Measurements from ENCODE around the gene SPINK8.
"Not testable (repeated sequence)": the region's sequence is repeated elsewhere in the genome, so short reads cannot be mapped to it uniquely, and the experiment has no call there.

Gene SPINK8

DNA sequence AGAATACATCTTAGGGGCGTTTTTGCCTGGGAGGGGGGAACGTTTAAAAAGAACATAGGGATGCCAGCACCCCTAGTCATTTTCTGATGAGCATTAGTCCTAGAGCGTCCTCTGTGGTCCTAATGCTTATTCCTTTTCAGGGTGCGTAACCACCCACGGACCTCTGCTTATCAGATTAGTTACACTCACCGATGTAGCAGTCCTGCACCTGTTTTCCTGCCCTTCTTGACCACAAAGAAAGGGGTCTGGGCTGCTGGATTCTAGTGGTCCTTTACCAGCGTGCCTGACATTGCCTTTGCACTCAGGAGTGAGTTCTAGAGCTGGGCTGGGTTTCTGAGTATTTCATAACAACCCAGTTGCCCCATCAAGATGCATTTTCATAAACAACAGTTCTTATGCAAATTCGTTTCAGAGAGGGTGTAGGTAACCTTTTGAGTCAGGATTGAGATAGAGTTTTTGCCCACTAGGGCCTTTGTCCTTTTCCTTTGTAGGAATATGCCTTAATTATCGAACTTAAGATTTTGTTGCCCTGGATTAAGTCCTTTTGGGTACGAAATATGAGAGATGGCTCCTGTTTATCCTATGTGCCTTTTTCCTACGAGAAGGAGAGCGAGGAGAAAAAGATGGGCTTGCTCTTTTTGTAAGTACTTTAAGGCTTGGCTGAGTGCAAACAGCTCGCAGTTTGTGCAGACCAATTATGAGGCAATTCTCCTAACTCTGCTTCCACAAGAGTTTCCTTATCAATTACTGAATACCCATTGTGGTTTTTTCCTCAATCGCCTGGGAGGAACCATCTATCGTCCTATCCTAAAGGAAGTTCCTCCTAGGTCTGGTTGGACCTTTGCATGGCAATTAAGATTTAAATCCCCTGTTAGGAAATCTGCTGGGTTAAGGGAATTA, at the start of gene SPINK8:
Gene SPINK8, minus strand, starts transcription at position 316 of the 900 bp plus-strand sequence. CDS start 5,320 bp downstream, outside the sequence.
- DNase-seq: not testable (repeated sequence)

GRCh38 chr3:48372862-48373435, 39.5 kb upstream of the SPINK8 start:
- no peak for DNase-seq

- DNase-seq: no peak
Measured at GRCh38 chr3:48372377-48372770, 38.9 kb upstream of the SPINK8 start.

- DNase-seq: no peak
Measured at GRCh38 chr3:48371651-48372376, 38.4 kb upstream of the SPINK8 start, which contains the start of gene FBXW12. TSS of gene FBXW12 (plus strand) at chr3:48372219. CDS start at chr3:48372768, 549 bp downstream.

DNA sequence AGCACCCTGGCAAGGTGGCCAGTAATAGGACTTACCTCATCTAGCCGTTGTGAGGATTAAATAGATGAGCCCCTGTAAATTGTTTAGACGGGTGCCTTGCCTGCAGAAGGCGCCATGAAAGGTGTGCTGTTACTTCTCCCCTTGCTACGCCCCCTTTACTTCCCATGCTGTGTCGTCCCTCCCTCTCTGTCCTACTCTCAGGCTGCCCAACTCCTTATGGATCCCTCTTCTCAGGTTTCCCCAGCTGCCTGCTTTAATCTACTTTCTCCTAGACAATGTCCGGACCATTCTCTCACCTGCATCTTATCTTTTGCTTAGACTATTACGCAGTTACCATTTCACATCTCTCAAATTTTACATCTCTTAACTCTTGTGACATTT, 36.9 kb upstream of the SPINK8 start:
- DNase-seq: no peak

- DNase-seq: no peak
Measured at GRCh38 chr3:48369693-48370332, 36.4 kb upstream of the SPINK8 start.

DNA sequence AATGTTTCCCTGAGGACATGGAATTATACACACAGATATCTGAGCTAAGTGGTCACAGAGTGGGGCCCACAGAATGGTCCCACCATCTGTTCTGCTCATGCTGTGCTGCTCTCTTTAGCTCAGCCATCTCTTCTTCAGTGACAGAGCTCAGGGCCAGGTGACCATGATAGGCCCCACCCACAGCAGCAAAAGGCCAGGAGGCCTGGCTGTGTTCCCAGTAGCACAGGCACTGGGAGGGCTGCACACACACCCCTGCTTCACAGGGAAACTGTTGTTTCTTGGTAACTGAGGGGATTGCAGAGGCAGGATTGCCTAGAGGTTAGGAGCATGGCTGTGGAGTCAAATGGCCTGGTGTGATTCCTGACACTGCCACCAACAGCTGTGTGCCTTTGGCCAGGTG, 33.7 kb upstream of the SPINK8 start:
- no peak for DNase-seq

DNA sequence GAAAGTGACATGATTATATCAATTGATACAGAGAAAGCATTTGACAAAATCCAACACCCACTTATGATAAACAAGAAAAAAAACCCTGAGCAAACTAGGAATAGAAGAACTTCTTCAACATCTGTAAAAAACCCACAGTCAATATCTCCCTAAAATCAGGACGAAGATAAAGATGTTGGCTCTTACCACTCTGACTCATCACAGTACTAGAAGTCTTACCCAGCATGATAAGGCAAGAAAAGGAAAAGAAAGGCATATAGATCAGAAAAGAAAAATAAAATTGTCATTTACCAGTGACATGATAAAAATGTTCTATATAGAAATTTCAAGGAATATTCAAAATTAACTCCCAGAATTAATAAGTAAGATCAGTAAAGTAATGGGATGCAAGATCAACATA, 31.4 kb upstream of the SPINK8 start:
- DNase-seq: no peak

DNA sequence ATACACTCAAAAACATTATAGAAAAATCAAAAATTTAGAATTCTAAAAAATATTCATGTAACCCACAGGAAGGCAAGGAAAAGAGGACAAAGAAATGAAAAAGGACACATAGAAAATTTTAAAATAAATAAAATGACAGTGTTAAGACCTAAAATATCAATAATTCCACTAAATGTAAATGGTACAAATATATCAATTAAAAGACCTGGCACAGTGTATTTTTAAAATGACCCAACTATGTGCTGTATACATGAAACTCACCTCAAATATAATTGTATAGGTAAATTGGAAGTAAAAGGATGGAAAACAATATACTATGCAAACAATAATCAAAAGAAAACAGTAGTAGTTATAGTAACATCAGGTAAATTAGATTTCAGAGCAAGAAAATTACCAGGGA, 28.5 kb upstream of the SPINK8 start:
- no peak for DNase-seq

- no peak for DNase-seq
Measured at GRCh38 chr3:48356419-48356818, 23.0 kb upstream of the SPINK8 start.

GRCh38 chr3:48353987-48354386, 20.5 kb upstream of the SPINK8 start:
- no peak for DNase-seq

DNA sequence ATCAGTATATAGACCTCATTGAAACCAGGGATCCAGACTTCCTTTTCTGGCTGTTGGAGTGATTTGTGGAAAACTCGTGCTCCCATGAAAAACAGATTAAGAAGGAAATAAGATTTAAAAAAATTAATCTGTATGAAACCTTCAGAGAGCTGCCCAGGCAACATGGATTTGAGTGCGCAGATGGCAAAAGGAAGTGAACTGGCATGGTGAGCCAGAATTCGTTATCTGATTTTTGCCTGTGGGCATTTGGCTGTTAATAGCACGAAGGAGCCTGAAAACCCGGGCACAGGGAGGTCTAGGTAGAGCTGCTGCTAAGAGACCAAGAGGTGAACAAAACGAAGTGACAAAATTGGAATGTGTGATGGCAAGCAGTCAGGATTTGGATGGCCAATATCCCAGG, 19.1 kb upstream of the SPINK8 start:
- DNase-seq: no peak

DNA sequence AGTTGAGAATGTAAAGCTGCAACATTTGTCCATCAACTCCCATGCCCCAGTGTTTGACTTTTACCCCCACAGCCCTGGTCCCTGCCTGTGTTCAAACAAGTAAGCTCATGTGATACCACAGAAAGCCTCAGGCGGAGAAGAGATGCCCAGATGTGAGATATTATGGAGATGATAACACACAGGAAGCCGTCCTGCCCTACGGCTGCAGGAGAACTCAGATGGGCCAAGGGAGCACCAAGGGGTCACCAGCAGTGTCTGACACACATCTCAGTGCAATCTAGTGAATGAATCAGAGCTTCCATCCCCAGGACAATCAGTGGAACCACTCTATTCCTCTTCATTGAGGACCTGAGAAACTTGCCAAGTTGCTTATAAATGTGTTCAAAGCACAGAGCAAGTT, 14.0 kb upstream of the SPINK8 start:
- peak; percentile 52 for DNase-seq

DNA sequence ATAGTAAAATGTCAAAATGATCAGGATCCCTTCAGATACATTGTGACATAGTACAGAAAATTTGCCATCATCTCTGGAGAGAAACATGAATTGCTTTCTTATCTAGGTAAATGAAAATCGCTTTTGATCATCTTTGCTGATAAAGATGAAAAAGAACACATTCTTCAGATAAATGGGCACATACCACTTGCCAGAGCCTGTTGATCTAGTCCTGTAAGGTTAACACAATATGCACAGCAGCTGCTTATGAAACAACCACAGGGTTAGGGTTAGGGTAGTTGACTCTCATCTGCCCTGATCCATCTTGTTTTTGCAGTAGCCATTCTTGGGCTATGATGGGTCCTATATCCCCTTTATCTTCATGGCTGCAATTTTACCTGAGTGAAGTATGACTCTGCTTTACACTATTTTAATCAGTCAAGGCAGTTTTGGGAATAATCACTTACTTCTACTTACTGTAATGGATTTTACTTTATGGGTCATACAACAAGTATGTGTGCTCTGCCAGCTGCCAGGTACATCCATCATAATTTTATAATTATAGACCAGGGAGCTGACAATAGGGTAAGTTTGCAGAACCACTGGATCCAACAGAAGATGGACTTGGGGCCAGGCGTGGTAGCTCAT, 12.6 kb upstream of the SPINK8 start:
- no peak for DNase-seq

DNA sequence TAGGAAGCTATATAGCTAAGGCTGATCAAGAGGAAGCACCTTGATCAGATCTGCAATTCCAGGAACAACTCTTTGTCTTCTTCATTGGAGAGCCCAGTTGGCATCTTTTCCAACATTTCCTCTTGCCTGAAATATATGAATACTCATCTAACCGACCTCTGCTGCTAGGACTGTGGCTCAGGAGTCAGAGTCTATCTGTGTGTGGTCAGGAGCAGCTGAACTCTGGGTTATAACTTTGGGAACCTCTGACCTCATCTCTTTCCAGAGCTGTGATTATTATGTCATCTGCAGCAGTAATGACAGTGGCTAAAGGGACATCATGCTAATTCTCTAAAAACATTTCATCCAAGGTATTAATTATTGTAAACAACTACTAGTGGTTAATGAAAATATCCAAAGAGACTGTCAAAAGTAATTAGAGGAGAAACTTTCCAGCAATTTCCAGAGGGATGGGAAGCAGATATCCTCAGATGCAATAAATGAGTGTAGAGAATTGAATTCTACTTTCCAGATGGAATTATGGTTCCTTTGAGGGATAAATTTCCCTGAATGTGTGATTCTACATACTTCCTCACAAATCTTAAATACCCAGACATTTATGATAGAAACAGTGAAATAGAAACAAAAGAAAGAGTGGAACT, 11.5 kb upstream of the SPINK8 start:
- no peak for DNase-seq

DNA sequence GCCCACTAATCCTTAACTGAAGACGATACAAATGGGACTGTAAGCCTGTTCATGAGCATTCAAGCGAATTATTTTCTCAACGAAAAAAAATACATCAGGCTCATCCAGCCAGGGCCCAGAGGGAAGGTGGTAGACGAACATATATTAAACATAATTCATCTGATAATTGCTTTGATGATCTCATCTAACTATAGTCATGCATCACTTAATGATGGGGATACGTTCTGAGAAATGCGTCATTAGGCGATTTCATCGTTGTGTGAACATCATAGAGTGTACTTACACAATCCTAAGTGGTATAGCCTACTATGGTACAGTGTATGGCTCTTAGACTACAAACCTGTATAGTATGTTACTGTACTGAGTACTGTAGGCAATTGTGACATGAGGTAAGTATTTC, 10.0 kb upstream of the SPINK8 start:
- DNase-seq: no peak

- no peak for DNase-seq
Measured at GRCh38 chr3:48338635-48339034, 5.2 kb upstream of the SPINK8 start.

GRCh38 chr3:48337536-48337935, 4.1 kb upstream of the SPINK8 start:
- DNase-seq: not testable (repeated sequence)

DNA sequence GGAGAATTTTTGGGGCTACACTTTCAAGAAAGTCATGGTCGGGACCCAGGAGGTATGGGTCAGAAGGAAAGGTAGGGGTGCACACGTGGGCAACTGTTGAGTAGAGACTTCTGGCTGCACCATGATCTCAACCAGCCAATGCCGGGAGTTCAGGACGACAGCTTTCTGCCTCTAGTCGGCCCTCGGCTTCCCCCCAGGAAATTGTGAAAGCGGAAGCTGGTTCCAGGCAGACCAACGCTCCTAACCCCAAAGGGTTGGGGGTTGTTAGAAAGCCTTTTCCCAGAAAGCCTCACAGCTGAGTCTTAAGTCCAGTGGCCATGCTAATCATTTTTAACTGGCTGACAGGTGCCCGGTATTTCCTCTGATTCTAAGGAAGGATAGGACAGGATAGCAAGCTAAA, 1.8 kb upstream of the SPINK8 start:
- not testable (repeated sequence) for DNase-seq

DNA sequence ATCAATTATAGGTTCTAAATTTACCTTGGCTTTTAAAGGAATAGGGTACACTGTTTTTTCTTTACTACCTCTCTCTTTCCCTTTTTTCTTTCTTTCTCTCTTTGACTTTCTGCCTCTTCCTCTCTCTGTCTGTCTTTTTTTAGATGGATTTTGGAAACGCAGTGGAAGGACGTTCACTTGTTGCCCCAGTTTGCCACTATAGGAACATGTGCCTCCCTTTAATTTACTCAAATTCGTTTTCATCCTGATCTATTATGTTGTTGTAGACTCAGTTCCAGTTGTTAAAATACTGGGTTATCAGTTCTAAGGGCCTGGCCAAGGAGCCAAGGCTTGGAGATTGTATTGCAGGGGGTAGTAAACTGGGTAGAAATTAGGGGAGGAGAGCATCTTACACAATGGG, 1.1 kb upstream of the SPINK8 start:
- no peak for DNase-seq

GRCh38 chr3:48331706-48332435, 1.6 kb downstream of the SPINK8 start:
- not testable (repeated sequence) for DNase-seq

All from EL (cell line).